ENCODE results near the gene ZNF280A. TPM values are rescaled to one million over a fixed set of nuclear protein-coding genes. Genes with fewer than 3 reads are reported as not detected.

Gene ZNF280A
- total RNA-seq, 2 experiments from 2014 or later, result not detected

GRCh38 chr22:22546490-22546889 is 26.4 kb upstream of the ZNF280A start:
- no peak for TF ChIP-seq CTCF (IDR thresholded peaks at IDR 0.05)
- Mint-ChIP-seq H3K4me1 (ENCODE audit: low read depth) (no peaks in the 10 kb centered on the region), H3K27ac (no peak overlapping the region), H3K36me3 (ENCODE audit: low read depth) (no peaks in the 10 kb centered on the region), H3K27me3 (peaks cover 1% of the 10 kb centered on the region), H3K4me3 (no peak overlapping the region), H3K9me3 (no peaks in the 10 kb centered on the region)
- intact Hi-C loops (cut with micrococcal nuclease), result no loop called here
- ATAC-seq (no peak), DNase-seq (no peak)
- ChIA-PET POLR2A (no interaction called here), CTCF (interaction anchor here (1.4 to 2.5 kb wide), 3 partner anchors 12 to 40 kb away, joined by 4 to 7 read pairs (median 6); partner anchors contain the start of genes PRAME and ZNF280B)

DNA sequence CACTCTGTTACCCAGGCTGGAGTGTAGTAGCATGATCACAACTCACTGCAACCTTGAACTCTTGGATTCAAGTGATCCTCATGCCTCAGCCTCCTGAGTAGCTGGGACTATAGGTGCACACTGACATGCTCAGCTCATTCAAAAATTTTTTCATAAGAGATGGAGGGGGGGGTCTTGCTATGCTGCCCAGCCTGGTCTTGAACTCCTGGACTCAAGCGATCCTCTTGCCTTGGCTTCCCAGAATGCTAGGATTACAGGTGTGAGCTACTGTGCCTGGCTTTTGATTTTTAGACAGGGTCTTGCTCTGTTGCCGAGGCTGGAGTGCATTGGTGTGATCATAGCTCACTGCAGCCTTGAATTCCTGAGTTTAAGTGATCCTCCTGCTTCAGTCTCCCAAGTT is 25.0 kb upstream of the ZNF280A start:
- no peaks in the 10 kb centered on the region for H3K9me3 Mint-ChIP-seq
- H3K4me3 Mint-ChIP-seq, result no peak overlapping the region
- ChIA-PET CTCF (interaction anchor here (1.0 to 2.5 kb wide), 4 partner anchors 14 to 41 kb away, joined by 3 to 7 read pairs (median 5); partner anchors contain the start of genes PRAME and ZNF280B), POLR2A (interaction anchor here (0.6 kb wide), 1 partner anchor 157 kb away, joined by 3 read pairs; no protein-coding TSS in a partner anchor)
- no peak overlapping the region for H3K27ac Mint-ChIP-seq
- TF ChIP-seq CTCF (IDR thresholded peaks at IDR 0.05), result no peak
- H3K4me1 Mint-ChIP-seq (ENCODE audit: low read depth), result no peaks in the 10 kb centered on the region
- intact Hi-C loops (cut with micrococcal nuclease), result no loop called here
- ATAC-seq (no peak), DNase-seq (no peak)
- H3K27me3 Mint-ChIP-seq, result peaks cover 1% of the 10 kb centered on the region
- H3K36me3 Mint-ChIP-seq (ENCODE audit: low read depth), result no peaks in the 10 kb centered on the region

DNA sequence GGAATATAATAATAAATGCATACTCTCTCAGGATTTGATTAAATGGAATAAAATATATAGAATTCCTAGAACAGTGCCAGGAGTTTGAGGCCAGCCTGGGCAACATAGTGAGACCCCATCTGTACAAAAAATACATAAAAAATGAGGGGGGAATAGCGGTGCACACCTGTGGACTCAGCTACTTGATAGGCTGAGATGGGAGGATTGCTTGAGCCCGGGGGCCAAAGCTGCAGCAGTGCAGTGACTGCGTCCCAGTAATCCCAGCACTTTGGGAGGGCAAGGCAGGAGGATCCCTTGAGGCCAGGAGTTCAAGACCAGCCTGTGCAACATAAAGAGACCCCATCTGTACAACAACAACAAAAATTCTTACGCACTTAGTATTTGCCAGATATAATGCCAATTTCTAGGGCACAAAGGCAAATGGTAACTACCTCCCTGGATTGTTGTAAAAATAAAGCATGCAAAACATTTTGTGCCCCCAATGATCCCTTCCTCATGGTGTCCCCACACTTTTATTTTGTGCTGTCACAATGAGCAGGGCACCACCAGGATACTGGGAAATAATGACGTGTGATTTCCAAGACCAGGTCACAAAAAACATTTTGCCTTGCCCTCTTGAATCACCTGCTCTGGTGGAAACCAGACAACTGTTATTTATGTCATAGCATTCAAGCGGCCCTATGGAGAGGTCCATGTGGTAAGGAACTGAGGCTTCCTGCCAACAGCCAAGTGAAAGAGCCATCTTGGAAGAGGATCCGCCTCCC is 18.3 kb upstream of the ZNF280A start:
- CTCF ChIA-PET, result interaction anchor here (1.0 to 1.2 kb wide), 3 partner anchors 23 to 38 kb away, joined by 3 to 4 read pairs (median 3); no protein-coding TSS in a partner anchor
- no peak for TF ChIP-seq CTCF (IDR thresholded peaks at IDR 0.05)
- Mint-ChIP-seq H3K27me3 (peaks cover 2% of the 10 kb centered on the region), H3K4me1 (ENCODE audit: low read depth) (no peaks in the 10 kb centered on the region), H3K36me3 (ENCODE audit: low read depth) (no peaks in the 10 kb centered on the region), H3K9me3 (no peaks in the 10 kb centered on the region), H3K27ac (no peak overlapping the region), H3K4me3 (no peak overlapping the region)
- POLR2A ChIA-PET, result no interaction called here
- DNase-seq, result no peak
- intact Hi-C loops (cut with micrococcal nuclease), result no loop called here
- no peak for ATAC-seq

DNA sequence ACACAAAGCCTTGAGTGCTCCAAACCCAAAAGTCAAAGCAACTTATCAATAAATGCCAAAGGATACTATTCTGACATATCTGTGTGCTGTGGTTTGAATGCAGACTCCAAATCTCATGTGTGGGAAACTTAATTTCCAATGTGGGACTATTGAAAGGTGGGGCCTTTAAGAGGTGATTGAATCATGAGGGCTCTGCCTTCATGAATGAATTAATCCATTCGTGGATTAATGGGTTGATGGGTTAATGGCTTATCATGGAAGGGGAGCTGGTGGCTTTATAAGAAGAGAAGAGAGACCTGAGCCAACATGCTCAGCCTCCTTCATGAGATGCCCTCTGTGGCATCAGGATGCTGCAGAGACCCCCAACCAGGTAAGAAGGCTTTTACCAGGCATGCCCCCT is 16.8 kb upstream of the ZNF280A start:
- Mint-ChIP-seq H3K9me3 (no peaks in the 10 kb centered on the region), H3K36me3 (ENCODE audit: low read depth) (no peaks in the 10 kb centered on the region), H3K4me1 (ENCODE audit: low read depth) (no peaks in the 10 kb centered on the region), H3K27me3 (peaks cover 2% of the 10 kb centered on the region), H3K27ac (no peak overlapping the region), H3K4me3 (no peak overlapping the region)
- no peak for DNase-seq
- TF ChIP-seq CTCF (IDR thresholded peaks at IDR 0.05), result no peak
- no peak for ATAC-seq
- intact Hi-C loops (cut with micrococcal nuclease), result no loop called here
- ChIA-PET POLR2A (interaction anchor here (0.5 kb wide), 1 partner anchor 28 kb away, joined by 3 read pairs; no protein-coding TSS in a partner anchor), CTCF (no interaction called here)

- POLR2A ChIA-PET, result no interaction called here
- Mint-ChIP-seq H3K4me3 (no peak overlapping the region), H3K27ac (no peak overlapping the region), H3K36me3 (ENCODE audit: low read depth) (no peaks in the 10 kb centered on the region), H3K9me3 (no peaks in the 10 kb centered on the region), H3K27me3 (peaks cover 2% of the 10 kb centered on the region), H3K4me1 (ENCODE audit: low read depth) (no peaks in the 10 kb centered on the region)
- CTCF ChIA-PET, result no interaction called here
- intact Hi-C loops (cut with micrococcal nuclease), result no loop called here
- DNase-seq (no peak), ATAC-seq (no peak)
- TF ChIP-seq CTCF (IDR thresholded peaks at IDR 0.05), result no peak
Observed at GRCh38 chr22:22536515-22536914, 16.4 kb upstream of the ZNF280A start.
